Kidney (tissue), 14 donors: ENCODE data around the gene MVD. TPM values are rescaled to one million over a fixed set of nuclear protein-coding genes. Genes with fewer than 3 reads are reported as not detected.

Source experiments
- DNase-seq, 5 donors: peaks; one replicate each; pipeline ENCODE4 v3.0.0-alpha.2; 2013 to 2020
- FAIRE-seq: peaks from 2 replicates; lab custom pipeline; 2012; peaks lifted over from hg19 to GRCh38; lab: Jason Lieb, UNC
- H3K27ac ChIP-seq, 2 donors: one replicate each; pipeline ENCODE4 v1.7.0; 2013; ENCODE audit warnings: low read depth in 2 of 2, low read length in 2 of 2, inconsistent platforms in 1 of 2
- H3K27me3 ChIP-seq: one replicate; pipeline ENCODE4 v1.7.1; 2013; ENCODE audit warnings: low read length, inconsistent platforms; ENCODE audit not compliant: control insufficient read depth, insufficient read depth
- H3K36me3 ChIP-seq, 3 donors: one replicate each; pipeline versions ENCODE4 v1.7.0 to v1.7.1; 2013; ENCODE audit warnings: low read length in 3 of 3, control low read depth in 1 of 3, inconsistent platforms in 1 of 3; ENCODE audit not compliant: insufficient read depth in 3 of 3, control insufficient read depth in 2 of 3
- H3K4me1 ChIP-seq, 3 donors: one replicate each; pipeline versions ENCODE4 v1.7.0 to v1.7.1; 2013; ENCODE audit warnings: low read length in 3 of 3, inconsistent platforms in 1 of 3, low read depth in 1 of 3; ENCODE audit not compliant: control insufficient read depth in 2 of 3, insufficient read depth in 2 of 3
- H3K4me3 ChIP-seq, 3 donors: one replicate each; pipeline versions ENCODE4 v1.7.0 to v1.8.1; 2013; ENCODE audit warnings: low read length in 3 of 3, control low read depth in 1 of 3, inconsistent platforms in 1 of 3
- H3K9ac ChIP-seq, 3 donors: one replicate each; pipeline versions ENCODE4 v1.7.0 to v1.7.1; 2013; ENCODE audit warnings: low read length in 3 of 3, control low read depth in 1 of 3, inconsistent platforms in 1 of 3
- H3K9me3 ChIP-seq, 3 donors: one replicate each; pipeline versions ENCODE4 v1.7.0 to v1.7.1; 2013; ENCODE audit warnings: low read length in 3 of 3, control low read depth in 1 of 3, inconsistent platforms in 1 of 3; ENCODE audit not compliant: control insufficient read depth in 2 of 3, insufficient read depth in 1 of 3
- CTCF ChIP-seq: IDR thresholded peaks from 3 replicates; pipeline ENCODE4 v1.5.1; 2012; ENCODE audit warnings: mild to moderate bottlenecking, moderate library complexity, borderline replicate concordance; ENCODE audit not compliant: insufficient read depth; ENCODE audit errors: extremely low read depth
- intact Hi-C: fragments of 100-400 bp; cut with DNase I; formaldehyde crosslinking; loops from one replicate; pipeline ENCODE4 v1.11.1; 2022
- polyA plus RNA-seq: library from polyadenylated mRNA; stranded (reverse); fragments of 350-450 nt; fragmentation: Illumina TruSeq; extraction: RNeasy Lipid Tissue Mini Kit (QIAGEN cat#74804); gene quantifications from one replicate; pipeline ENCODE4 v1.2.3, GENCODE V29; 2014; ENCODE audit warnings: low read depth, low replicate concordance; ENCODE audit not compliant: insufficient read depth
- total RNA-seq: library from RNA; stranded (reverse); fragmentation: NEBNext Ultra II Directional; extraction: Animal tissue kit (Norgen Biotek cat#: 25700); gene quantifications from one replicate; pipeline ENCODE4 v1.2.1, GENCODE V29; 2021
- donor health status: control.
- donor health status: control.
- donor health status: control.
- donor health status: control.
- donor health status: control.
- donor health status: DM: yes; HTN: yes; CAD: no.
- donor health status: Normal renal cell carcinoma (clear cell type).

MVD gene
- total and polyA plus RNA-seq, 2 donors from 2014 or later, result 35.4 to 48.9 TPM

DNA sequence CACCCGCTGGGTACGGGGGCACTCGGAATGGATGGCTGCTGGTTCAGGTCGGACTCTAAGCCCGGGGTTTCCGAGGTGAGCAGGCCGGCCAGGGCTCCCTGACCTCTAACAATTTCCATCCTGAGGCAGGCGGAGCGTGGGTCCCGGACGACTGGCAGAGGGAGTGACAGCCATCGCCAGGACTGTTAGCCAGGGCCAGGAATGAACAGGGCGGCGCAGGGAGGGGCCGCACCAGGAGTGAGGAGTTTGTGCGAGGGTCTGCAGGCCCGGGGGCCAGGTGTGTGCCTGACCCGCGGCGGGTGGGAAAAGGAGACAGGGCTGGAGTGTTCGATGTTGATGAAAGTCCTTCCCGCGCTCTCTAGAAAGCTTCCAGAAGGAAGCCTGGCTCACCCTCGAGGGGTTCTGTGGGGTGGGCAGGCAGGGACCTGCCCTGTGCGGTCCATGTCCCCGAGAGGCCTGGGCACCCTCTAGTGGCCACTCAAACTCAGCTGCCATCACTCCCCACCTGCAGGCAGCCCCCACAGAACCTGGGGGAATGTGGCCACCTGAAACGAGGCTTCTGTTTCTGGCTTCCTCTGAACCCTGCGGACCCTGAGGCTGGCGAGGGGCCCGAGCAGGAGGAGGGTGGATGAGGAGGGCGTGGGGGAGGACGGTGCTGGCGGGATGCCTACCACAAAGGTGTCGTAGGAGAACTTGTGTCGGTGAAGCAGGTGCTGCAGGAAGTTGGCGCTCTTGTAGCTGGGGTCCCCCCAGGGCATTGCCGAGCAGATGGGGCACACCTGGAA lies 35.1 kb upstream of the MVD start:
- no peak for DNase-seq
- Histone ChIP-seq H3K9ac (no peak overlapping the region), H3K27ac (no peak overlapping the region), H3K9me3 (no peaks in the 10 kb centered on the region), H3K4me1 (peaks cover 0 to 21% (median 0%) of the 10 kb centered on the region in 3 donors), H3K36me3 (peaks cover 0 to 4% (median 3%) of the 10 kb centered on the region in 3 donors), H3K27me3 (no peaks in the 10 kb centered on the region), H3K4me3 (no peak overlapping the region)
- intact Hi-C loops, result no loop called here
- no peak for FAIRE-seq
- peak; percentile 22 for TF ChIP-seq CTCF

GRCh38 chr16:88697116-88697830 lies 34.4 kb upstream of the MVD start:
- no peak overlapping the region for H3K9ac ChIP-seq
- H3K27ac ChIP-seq, result no peak overlapping the region
- H3K36me3 ChIP-seq, result peaks cover 0 to 4% (median 3%) of the 10 kb centered on the region in 3 donors
- DNase-seq (no peak), FAIRE-seq (no peak)
- intact Hi-C loops, result no loop called here
- no peak overlapping the region for H3K4me3 ChIP-seq
- H3K27me3 ChIP-seq, result no peaks in the 10 kb centered on the region
- peaks cover 0 to 21% (median 0%) of the 10 kb centered on the region in 3 donors for H3K4me1 ChIP-seq
- no peak for TF ChIP-seq CTCF
- no peaks in the 10 kb centered on the region for H3K9me3 ChIP-seq

- FAIRE-seq (no peak), DNase-seq (no peak)
- Histone ChIP-seq H3K9me3 (no peaks in the 10 kb centered on the region), H3K36me3 (peaks cover 0 to 4% (median 3%) of the 10 kb centered on the region in 3 donors), H3K27me3 (no peaks in the 10 kb centered on the region), H3K4me3 (no peak overlapping the region), H3K9ac (no peak overlapping the region), H3K4me1 (peaks cover 0 to 18% (median 0%) of the 10 kb centered on the region in 3 donors), H3K27ac (no peak overlapping the region)
- intact Hi-C loops, result no loop called here
- no peak for TF ChIP-seq CTCF
Observed at GRCh38 chr16:88696441-88696840, 33.5 kb upstream of the MVD start.
